ENCODE results near the gene FAN1.

The FAN1 gene

GRCh38 chr15:30924353-30924752 lies 20.6 kb downstream of the FAN1 start:
- Histone ChIP-seq H3K27ac (peak overlapping the region in 6 of 11 experiments; percentile 1 to 83 (median 76); a peak in 9 of 22 replicates), H3K27me3 (no peaks in the 10 kb centered on the region), H4K20me1 (peaks cover 0 to 3% (median 0%) of the 10 kb centered on the region in 11 experiments; a peak in 3 of 22 replicates), H3K4me2 (peak overlapping the region in 10 of 11 experiments; percentile 74 to 97 (median 88); a peak in 20 of 22 replicates), H3K4me3 (no peak overlapping the region), H3K9ac (peak overlapping the region in 5 of 11 experiments; percentile 3 to 60 (median 26); a peak in 1 of 22 replicates), H3K9me3 (replicated peaks in 1 of 11) (no peaks in the 10 kb centered on the region), H3K4me1 (peaks cover 41 to 100% (median 99%) of the 10 kb centered on the region in 10 experiments), H3K36me3 (peaks cover 5 to 67% (median 18%) of the 10 kb centered on the region in 11 experiments; a peak in 18 of 22 replicates)
- TF ChIP-seq Cebpa-rat (IDR thresholded peaks at IDR 0.05): no peak

- no peaks in the 10 kb centered on the region for H3K9me3 ChIP-seq (replicated peaks in 1 of 11)
- peak overlapping the region in 4 of 11 experiments; percentile 15 to 83 (median 46); a peak in 6 of 22 replicates for H3K27ac ChIP-seq
- peaks cover 13 to 62% (median 23%) of the 10 kb centered on the region in 11 experiments; a peak in 20 of 22 replicates for H3K36me3 ChIP-seq
- H3K4me3 ChIP-seq: peak overlapping the region in 2 of 10 experiments; percentile 32 to 37; a peak in 2 of 20 replicates
- peak overlapping the region; percentile 23 to 97 (median 88) for H3K4me2 ChIP-seq
- H3K4me1 ChIP-seq: peaks cover 41 to 95% (median 93%) of the 10 kb centered on the region in 10 experiments
- peak overlapping the region in 8 of 11 experiments; percentile 2 to 58 (median 27); a peak in 15 of 22 replicates for H3K9ac ChIP-seq
- H4K20me1 ChIP-seq: peaks cover 0 to 3% (median 0%) of the 10 kb centered on the region in 11 experiments; a peak in 3 of 22 replicates
- TF ChIP-seq Cebpa-rat (IDR thresholded peaks at IDR 0.05): no peak
- H3K27me3 ChIP-seq: no peaks in the 10 kb centered on the region
Measured at GRCh38 chr15:30925686-30926085, 22.0 kb downstream of the FAN1 start.

- H3K27ac ChIP-seq: no peak overlapping the region; a peak in 1 of 22 replicates
- no peak overlapping the region for H3K4me3 ChIP-seq
- H4K20me1 ChIP-seq: peaks cover 0 to 3% (median 0%) of the 10 kb centered on the region in 11 experiments; a peak in 3 of 22 replicates
- H3K4me2 ChIP-seq: peak overlapping the region in 9 of 11 experiments; percentile 74 to 97 (median 89); a peak in 17 of 22 replicates
- H3K4me1 ChIP-seq: peaks cover 41 to 92% (median 89%) of the 10 kb centered on the region in 10 experiments
- no peaks in the 10 kb centered on the region for H3K27me3 ChIP-seq
- H3K9ac ChIP-seq: peak overlapping the region in 4 of 11 experiments; percentile 25 to 58 (median 40); a peak in 5 of 22 replicates
- H3K9me3 ChIP-seq (replicated peaks in 1 of 11): no peaks in the 10 kb centered on the region
- peaks cover 17 to 63% (median 26%) of the 10 kb centered on the region in 11 experiments; a peak in 20 of 22 replicates for H3K36me3 ChIP-seq
- TF ChIP-seq Cebpa-rat (IDR thresholded peaks at IDR 0.05): no peak
Measured at GRCh38 chr15:30926161-30926560, 22.4 kb downstream of the FAN1 start.

GRCh38 chr15:30927148-30927761 lies 23.5 kb downstream of the FAN1 start:
- Histone ChIP-seq H3K4me2 (peak overlapping the region in 9 of 11 experiments; percentile 29 to 97 (median 80); a peak in 17 of 22 replicates), H3K27ac (peak overlapping the region in 1 of 11 experiments; percentile 5; a peak in 1 of 22 replicates), H3K9me3 (replicated peaks in 1 of 11) (no peaks in the 10 kb centered on the region), H3K27me3 (no peaks in the 10 kb centered on the region), H3K4me3 (no peak overlapping the region), H3K36me3 (peaks cover 19 to 68% (median 32%) of the 10 kb centered on the region in 11 experiments; a peak in 21 of 22 replicates), H4K20me1 (peaks cover 0 to 3% (median 0%) of the 10 kb centered on the region in 11 experiments; a peak in 3 of 22 replicates), H3K4me1 (peaks cover 34 to 81% (median 78%) of the 10 kb centered on the region in 10 experiments), H3K9ac (peak overlapping the region in 4 of 11 experiments; percentile 15 to 38 (median 23); a peak in 4 of 22 replicates)
- TF ChIP-seq Cebpa-rat (IDR thresholded peaks at IDR 0.05): no peak

- Histone ChIP-seq H3K9me3 (replicated peaks in 1 of 11) (no peaks in the 10 kb centered on the region), H3K4me3 (no peak overlapping the region; a peak in 1 of 20 replicates), H3K4me2 (peak overlapping the region in 9 of 11 experiments; percentile 29 to 97 (median 80); a peak in 17 of 22 replicates), H4K20me1 (peaks cover 0 to 3% (median 0%) of the 10 kb centered on the region in 11 experiments; a peak in 3 of 22 replicates), H3K36me3 (peaks cover 20 to 68% (median 32%) of the 10 kb centered on the region in 11 experiments; a peak in 21 of 22 replicates), H3K9ac (peak overlapping the region in 3 of 11 experiments; percentile 15 to 25 (median 21); a peak in 1 of 22 replicates), H3K27ac (no peak overlapping the region; a peak in 1 of 22 replicates), H3K4me1 (peaks cover 26 to 73% (median 70%) of the 10 kb centered on the region in 10 experiments), H3K27me3 (no peaks in the 10 kb centered on the region)
- no peak for TF ChIP-seq Cebpa-rat (IDR thresholded peaks at IDR 0.05)
Measured at GRCh38 chr15:30928076-30928475, 24.4 kb downstream of the FAN1 start.

- Histone ChIP-seq H3K4me2 (peak overlapping the region in 6 of 11 experiments; percentile 14 to 97 (median 84); a peak in 11 of 22 replicates), H3K9ac (no peak overlapping the region; a peak in 1 of 22 replicates), H4K20me1 (peaks cover 0 to 3% (median 0%) of the 10 kb centered on the region in 11 experiments; a peak in 3 of 22 replicates), H3K9me3 (replicated peaks in 1 of 11) (no peaks in the 10 kb centered on the region), H3K36me3 (peaks cover 22 to 63% (median 33%) of the 10 kb centered on the region in 11 experiments; a peak in 21 of 22 replicates), H3K27me3 (no peaks in the 10 kb centered on the region), H3K4me3 (no peak overlapping the region), H3K27ac (no peak overlapping the region), H3K4me1 (peaks cover 15 to 69% (median 60%) of the 10 kb centered on the region in 10 experiments)
- TF ChIP-seq Cebpa-rat (IDR thresholded peaks at IDR 0.05): no peak
Measured at GRCh38 chr15:30929064-30929669, 25.5 kb downstream of the FAN1 start.

GRCh38 chr15:30929982-30930381 lies 26.3 kb downstream of the FAN1 start:
- H3K4me1 ChIP-seq: peaks cover 8 to 69% (median 58%) of the 10 kb centered on the region in 10 experiments
- no peak overlapping the region for H3K4me3 ChIP-seq
- H3K9ac ChIP-seq: no peak overlapping the region
- H3K27ac ChIP-seq: no peak overlapping the region
- H3K27me3 ChIP-seq: no peaks in the 10 kb centered on the region
- peaks cover 24 to 65% (median 36%) of the 10 kb centered on the region in 11 experiments; a peak in 21 of 22 replicates for H3K36me3 ChIP-seq
- no peaks in the 10 kb centered on the region for H3K9me3 ChIP-seq (replicated peaks in 1 of 11)
- H3K4me2 ChIP-seq: peak overlapping the region in 8 of 11 experiments; percentile 3 to 67 (median 38); a peak in 11 of 22 replicates
- peaks cover 0 to 3% (median 0%) of the 10 kb centered on the region in 11 experiments; a peak in 3 of 22 replicates for H4K20me1 ChIP-seq
- TF ChIP-seq Cebpa-rat (IDR thresholded peaks at IDR 0.05): no peak

GRCh38 chr15:30930422-30930821 lies 26.7 kb downstream of the FAN1 start:
- Histone ChIP-seq H3K36me3 (peaks cover 24 to 69% (median 40%) of the 10 kb centered on the region in 11 experiments; a peak in 21 of 22 replicates), H3K4me1 (peaks cover 4 to 69% (median 56%) of the 10 kb centered on the region in 10 experiments; a peak in 19 of 20 replicates), H3K4me3 (no peak overlapping the region), H3K9ac (no peak overlapping the region), H3K4me2 (peak overlapping the region in 8 of 11 experiments; percentile 3 to 67 (median 38); a peak in 11 of 22 replicates), H3K27ac (no peak overlapping the region), H3K9me3 (replicated peaks in 1 of 11) (no peaks in the 10 kb centered on the region), H4K20me1 (peaks cover 0 to 3% (median 0%) of the 10 kb centered on the region in 11 experiments; a peak in 3 of 22 replicates), H3K27me3 (no peaks in the 10 kb centered on the region)
- TF ChIP-seq Cebpa-rat (IDR thresholded peaks at IDR 0.05): no peak

Data from BLaER1 treated with 17β-estradiol and CSF1 and Interleukin-3, amounts not matched to agents 10 nM and 100 nM (cell line).